ENCODE data around the gene WFDC2. TPM values are rescaled to one million over a fixed set of nuclear protein-coding genes. Genes with fewer than 3 reads are reported as not detected.

Gene WFDC2
- total and polyA plus RNA-seq, 8 donors = 5.0 to 49.5 (median 15.0) TPM

GRCh38 chr20:45507011-45507820 lies 37.7 kb downstream of the WFDC2 start:
- H3K4me3 ChIP-seq = no peak overlapping the region
- WGBS, 2 donors = 66 to 73% methylated on average over 5 of the region's 5 CpGs
- peaks cover 0 to 5% (median 0%) of the 10 kb centered on the region in 4 donors for H3K27me3 ChIP-seq
- no peaks in the 10 kb centered on the region for H3K9me3 ChIP-seq
- H3K4me1 ChIP-seq = no peaks in the 10 kb centered on the region
- no peaks in the 10 kb centered on the region for H3K36me3 ChIP-seq
- ATAC-seq = no peak
- intact Hi-C loops (cut with DNase I) = no loop called here
- H3K27ac ChIP-seq = no peak overlapping the region
- DNase-seq = no peak
- FAIRE-seq = no peak
- no peak for TF ChIP-seq CTCF (IDR thresholded peaks at IDR 0.05)

- no peak for ATAC-seq
Measured at GRCh38 chr20:45508068-45508886, 38.7 kb downstream of the WFDC2 start.

GRCh38 chr20:45509091-45509490 lies 39.5 kb downstream of the WFDC2 start:
- FAIRE-seq = no peak
- Histone ChIP-seq H3K9me3 (no peaks in the 10 kb centered on the region), H3K27ac (no peak overlapping the region), H3K4me3 (no peak overlapping the region), H3K27me3 (peaks cover 0 to 5% (median 0%) of the 10 kb centered on the region in 4 donors), H3K4me1 (no peaks in the 10 kb centered on the region), H3K36me3 (no peaks in the 10 kb centered on the region)
- no peak for DNase-seq
- ATAC-seq = no peak
- no peak for TF ChIP-seq CTCF (IDR thresholded peaks at IDR 0.05)
- intact Hi-C loops (cut with DNase I) = no loop called here
- WGBS, 2 donors = 52 to 56% methylated on average over 4 of the region's 4 CpGs

More at GRCh38 chr20:45508068-45508886, 38.7 kb downstream of the WFDC2 start:
- Histone ChIP-seq H3K36me3 (no peaks in the 10 kb centered on the region), H3K4me1 (no peaks in the 10 kb centered on the region), H3K27me3 (peaks cover 0 to 5% (median 0%) of the 10 kb centered on the region in 4 donors), H3K9me3 (no peaks in the 10 kb centered on the region), H3K4me3 (no peak overlapping the region), H3K27ac (no peak overlapping the region)
- FAIRE-seq = no peak
- no peak for TF ChIP-seq CTCF (IDR thresholded peaks at IDR 0.05)
- 63 to 69% methylated on average over 7 of the region's 7 CpGs for WGBS, 2 donors
- intact Hi-C loops (cut with DNase I) = no loop called here
- DNase-seq = no peak

GRCh38 chr20:45510242-45510862 lies 40.8 kb downstream of the WFDC2 start:
- DNase-seq (no peak), ATAC-seq (no peak), FAIRE-seq (no peak)
- Histone ChIP-seq H3K4me3 (no peak overlapping the region), H3K27ac (no peak overlapping the region), H3K4me1 (no peaks in the 10 kb centered on the region), H3K9me3 (no peaks in the 10 kb centered on the region), H3K27me3 (no peaks in the 10 kb centered on the region), H3K36me3 (no peaks in the 10 kb centered on the region)
- intact Hi-C loops (cut with DNase I) = no loop called here
- 68 to 76% methylated on average over 5 of the region's 5 CpGs for WGBS, 2 donors
- no peak for TF ChIP-seq CTCF (IDR thresholded peaks at IDR 0.05)

Measured in pancreas (tissue), 10 donors.